ENCODE results near the gene TMPRSS12.
"Not testable (repeated sequence)": the region's sequence is repeated elsewhere in the genome, so short reads cannot be mapped to it uniquely, and the experiment has no call there.

TMPRSS12 gene

GRCh38 chr12:50842637-50843493 is at the start of gene TMPRSS12:
TMPRSS12 (plus strand) TSS chr12:50842926; CDS start chr12:50842965, 39 bp downstream.
- DNase-seq = no peak

- DNase-seq = no peak
Measured at GRCh38 chr12:50799908-50800307, 42.8 kb upstream of the TMPRSS12 start.

GRCh38 chr12:50803230-50803875 is 39.4 kb upstream of the TMPRSS12 start:
- DNase-seq = no peak

- DNase-seq = no peak
Measured at GRCh38 chr12:50806176-50806575, 36.5 kb upstream of the TMPRSS12 start.

- not testable (repeated sequence) for DNase-seq
Measured at GRCh38 chr12:50809131-50809530, 33.6 kb upstream of the TMPRSS12 start.

GRCh38 chr12:50814921-50815320 is 27.8 kb upstream of the TMPRSS12 start:
- not testable (repeated sequence) for DNase-seq

GRCh38 chr12:50820177-50820576 is 22.5 kb upstream of the TMPRSS12 start:
- no peak for DNase-seq

GRCh38 chr12:50822082-50822481 is 20.6 kb upstream of the TMPRSS12 start:
- no peak for DNase-seq

- DNase-seq = not testable (repeated sequence)
Measured at GRCh38 chr12:50823724-50824123, 19.0 kb upstream of the TMPRSS12 start.

GRCh38 chr12:50824914-50825313 is 17.8 kb upstream of the TMPRSS12 start:
- no peak for DNase-seq

GRCh38 chr12:50825372-50825838 is 17.3 kb upstream of the TMPRSS12 start:
- peak; percentile 34 for DNase-seq

- no peak for DNase-seq
Measured at GRCh38 chr12:50828121-50828520, 14.6 kb upstream of the TMPRSS12 start.

GRCh38 chr12:50828886-50829285 is 13.8 kb upstream of the TMPRSS12 start:
- DNase-seq = no peak

- DNase-seq = not testable (repeated sequence)
Measured at GRCh38 chr12:50833801-50834200, 8.9 kb upstream of the TMPRSS12 start.

GRCh38 chr12:50839042-50839441 is 3.7 kb upstream of the TMPRSS12 start:
- DNase-seq = no peak

- DNase-seq = no peak
Measured at GRCh38 chr12:50840809-50841487, 1.8 kb upstream of the TMPRSS12 start.

GRCh38 chr12:50841716-50842531 is 802 bp upstream of the TMPRSS12 start:
- no peak for DNase-seq

GRCh38 chr12:50845021-50845647 is 2.4 kb downstream of the TMPRSS12 start:
- no peak for DNase-seq

- no peak for DNase-seq
Measured at GRCh38 chr12:50848963-50849362, 6.2 kb downstream of the TMPRSS12 start.

GRCh38 chr12:50855218-50855617 is 12.5 kb downstream of the TMPRSS12 start:
- DNase-seq = not testable (repeated sequence)

GRCh38 chr12:50855679-50856078 is 13.0 kb downstream of the TMPRSS12 start:
- not testable (repeated sequence) for DNase-seq
